ENCODE measurements around the gene GSDMA. TPM values are rescaled to one million over a fixed set of nuclear protein-coding genes. Genes with fewer than 3 reads are reported as not detected.

Gene GSDMA
- total and polyA plus RNA-seq, 12 donors: 0.06 to 1.3 (median 0.42) TPM; not detected in 6

DNA sequence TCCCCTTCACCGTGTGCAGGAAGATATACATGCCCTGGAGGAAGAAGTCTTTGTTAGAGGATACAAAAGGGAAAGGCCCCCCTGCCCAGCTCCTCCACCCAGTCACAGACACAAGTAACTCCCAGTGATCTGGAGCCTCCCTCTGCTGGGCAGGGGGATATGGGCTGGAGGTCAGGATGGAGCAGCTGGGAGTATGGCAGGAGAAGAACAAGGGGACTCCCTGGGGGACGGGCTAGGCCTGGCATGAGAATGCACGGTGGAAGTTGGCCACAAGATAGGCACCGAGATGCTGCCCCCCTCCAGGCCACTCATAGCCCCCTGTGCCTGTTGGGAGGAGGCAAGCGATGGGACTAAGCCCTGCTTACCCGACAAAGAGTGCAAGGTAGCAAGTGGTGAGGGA is 39.6 kb upstream of the GSDMA start:
- intact Hi-C loops (cut with DNase I): loop anchor here in 2 of 10 donors (5.0 kb wide), 2 partner anchors 34 to 39 kb away; partner anchors contain the start of gene GSDMA (in 1 of the 2)
- H3K27ac ChIP-seq: no peak overlapping the region
- no peak for DNase-seq
- H3K36me3 ChIP-seq: peaks cover 0 to 52% (median 26%) of the 10 kb centered on the region in 9 donors
- H3K9me3 ChIP-seq: no peaks in the 10 kb centered on the region
- no peaks in the 10 kb centered on the region for H3K27me3 ChIP-seq
- ATAC-seq: no peak
- H3K4me3 ChIP-seq: no peak overlapping the region
- TF ChIP-seq CTCF (IDR thresholded peaks at IDR 0.05): no peak
- peaks cover 6 to 66% (median 37%) of the 10 kb centered on the region in 9 donors for H3K4me1 ChIP-seq
- WGBS, 2 donors: 86% methylated on average over 6 of the region's 6 CpGs

DNA sequence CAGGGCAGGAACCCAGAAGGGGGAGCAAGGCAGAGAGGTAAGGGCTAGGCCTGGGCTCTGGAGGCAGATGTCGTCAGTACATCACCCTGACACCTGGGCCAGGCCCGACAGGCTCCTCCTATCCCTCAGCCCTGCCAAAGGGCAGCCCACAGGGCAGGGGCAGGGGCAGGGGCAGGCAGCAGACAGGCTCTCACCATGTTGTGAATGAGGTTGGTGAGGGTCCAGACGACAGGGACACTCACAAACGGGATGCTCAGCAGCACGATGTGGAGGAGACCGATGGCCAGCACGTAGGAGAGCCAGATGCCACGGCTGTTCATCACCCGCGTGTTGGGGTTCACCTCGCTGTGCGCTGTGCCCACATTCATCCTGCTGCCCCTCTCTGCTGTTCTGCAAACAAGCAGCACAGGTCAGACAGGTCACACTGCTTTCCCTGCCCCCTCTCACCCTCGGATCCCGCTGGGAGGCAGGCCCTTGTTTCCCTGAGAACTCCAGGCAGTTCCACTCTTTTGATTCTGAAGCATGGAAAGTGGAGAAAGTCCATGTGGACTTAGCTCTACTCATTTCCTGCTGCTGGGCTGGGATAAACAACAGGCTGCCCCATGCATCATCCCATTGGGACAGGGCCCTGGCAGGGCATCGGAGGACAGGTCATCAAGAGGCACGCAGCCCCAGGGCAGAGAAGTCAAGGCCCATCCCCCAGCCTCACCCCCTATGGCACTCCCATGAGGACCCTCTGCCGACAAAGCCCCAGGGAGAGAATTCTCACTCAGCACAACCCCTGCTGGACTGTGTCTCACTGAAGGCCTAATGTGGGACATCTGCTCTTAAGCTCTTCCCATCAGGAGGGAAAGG is 38.7 kb upstream of the GSDMA start:
- DNase-seq: no peak
- H3K36me3 ChIP-seq: peaks cover 0 to 48% (median 26%) of the 10 kb centered on the region in 9 donors
- no peaks in the 10 kb centered on the region for H3K27me3 ChIP-seq
- ATAC-seq: no peak
- intact Hi-C loops (cut with DNase I): loop anchor here in 2 of 10 donors (5.0 kb wide), 2 partner anchors 33 to 38 kb away; partner anchors contain the start of gene GSDMA (in 1 of the 2)
- H3K4me3 ChIP-seq: no peak overlapping the region
- H3K27ac ChIP-seq: peak overlapping the region in 4 of 10 donors; percentile 4 to 85 (median 15)
- TF ChIP-seq CTCF (IDR thresholded peaks at IDR 0.05): peak in 3 of 9 donors; percentile 6 to 20 (median 12)
- peaks cover 6 to 69% (median 45%) of the 10 kb centered on the region in 9 donors for H3K4me1 ChIP-seq
- 73 to 74% methylated on average over 17 of the region's 17 CpGs for WGBS, 2 donors
- H3K9me3 ChIP-seq: no peaks in the 10 kb centered on the region

DNA sequence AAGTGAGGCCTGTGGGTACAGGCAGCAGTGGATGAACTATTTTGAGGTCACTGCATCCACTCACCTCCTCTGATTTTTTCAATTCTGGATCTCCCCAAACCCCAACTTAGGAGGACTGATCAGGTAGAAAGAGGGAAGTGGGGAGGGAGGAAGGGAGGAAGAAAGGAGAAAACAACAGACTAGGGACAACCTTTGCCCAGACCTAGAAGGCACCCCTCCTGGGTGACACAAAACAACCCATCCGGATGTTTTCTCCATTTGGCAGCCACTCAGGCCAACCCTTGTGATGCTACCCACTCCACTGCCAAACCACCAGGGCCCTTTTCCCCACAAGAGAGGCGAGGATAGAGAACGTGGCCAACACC is 38.1 kb upstream of the GSDMA start:
- 59 to 63% methylated on average over 3 of the region's 3 CpGs for WGBS, 2 donors
- H3K27ac ChIP-seq: peak overlapping the region in 4 of 10 donors; percentile 4 to 85 (median 15)
- H3K4me3 ChIP-seq: no peak overlapping the region
- H3K4me1 ChIP-seq: peaks cover 6 to 75% (median 51%) of the 10 kb centered on the region in 9 donors
- no peak for DNase-seq
- intact Hi-C loops (cut with DNase I): loop anchor here in 2 of 10 donors (5.0 kb wide), 2 partner anchors 33 to 38 kb away; partner anchors contain the start of gene GSDMA (in 1 of the 2)
- ATAC-seq: no peak
- H3K9me3 ChIP-seq: no peaks in the 10 kb centered on the region
- no peak for TF ChIP-seq CTCF (IDR thresholded peaks at IDR 0.05)
- no peaks in the 10 kb centered on the region for H3K27me3 ChIP-seq
- H3K36me3 ChIP-seq: peaks cover 0 to 45% (median 26%) of the 10 kb centered on the region in 9 donors

GRCh38 chr17:39925282-39926134 is 37.3 kb upstream of the GSDMA start:
- H3K36me3 ChIP-seq: peaks cover 0 to 38% (median 22%) of the 10 kb centered on the region in 9 donors
- no peaks in the 10 kb centered on the region for H3K9me3 ChIP-seq
- DNase-seq (no peak), ATAC-seq (no peak)
- H3K4me3 ChIP-seq: peak overlapping the region in 5 of 10 donors; percentile 66 to 85 (median 72)
- H3K27me3 ChIP-seq: no peaks in the 10 kb centered on the region
- no peak for TF ChIP-seq CTCF (IDR thresholded peaks at IDR 0.05)
- WGBS, 2 donors: 79 to 81% methylated on average over 11 of the region's 11 CpGs
- H3K4me1 ChIP-seq: peaks cover 6 to 82% (median 58%) of the 10 kb centered on the region in 9 donors
- H3K27ac ChIP-seq: peak overlapping the region in 5 of 10 donors; percentile 85 to 98 (median 96)
- intact Hi-C loops (cut with DNase I): loop anchor here in 3 of 10 donors (2.0 kb wide), 2 partner anchors 27 to 55 kb away; partner anchors contain the start of gene PSMD3 (in 2 of the 3)

Data from heart right ventricle (tissue), 16 donors.